ENCODE data around the gene ATP6V1B1.

Gene ATP6V1B1

DNA sequence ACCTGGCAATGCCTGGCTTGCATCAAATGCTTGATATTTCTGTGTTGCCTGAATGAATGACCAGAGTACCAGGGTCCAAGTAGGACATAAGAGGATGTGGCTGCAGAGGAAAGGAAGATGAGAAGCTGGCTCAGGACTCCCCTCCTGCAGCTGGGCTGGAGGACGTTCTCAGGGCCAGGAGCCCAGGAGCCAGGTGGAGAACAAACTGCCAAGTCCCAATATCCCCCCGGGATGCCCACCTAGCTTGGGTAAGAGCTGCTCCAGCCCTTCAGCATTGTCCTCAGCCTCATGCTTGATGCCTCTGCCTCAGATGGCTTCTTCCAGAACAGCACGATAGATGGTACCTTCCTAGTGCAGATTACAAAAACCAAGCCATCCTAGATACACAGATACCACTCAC lies 8.6 kb upstream of the ATP6V1B1 start:
- Histone ChIP-seq H3K9me3 (ENCODE audit: control insufficient read depth, insufficient read depth, low read length) (no peaks in the 10 kb centered on the region), H3K9ac (ENCODE audit: low read depth, low read length) (no peak overlapping the region), H3K4me1 (ENCODE audit: insufficient read depth, low read length) (peaks cover 8% of the 10 kb centered on the region; the same call in 1 of the 2 replicates), H3K36me3 (ENCODE audit: insufficient read depth, low read length) (no peaks in the 10 kb centered on the region)

DNA sequence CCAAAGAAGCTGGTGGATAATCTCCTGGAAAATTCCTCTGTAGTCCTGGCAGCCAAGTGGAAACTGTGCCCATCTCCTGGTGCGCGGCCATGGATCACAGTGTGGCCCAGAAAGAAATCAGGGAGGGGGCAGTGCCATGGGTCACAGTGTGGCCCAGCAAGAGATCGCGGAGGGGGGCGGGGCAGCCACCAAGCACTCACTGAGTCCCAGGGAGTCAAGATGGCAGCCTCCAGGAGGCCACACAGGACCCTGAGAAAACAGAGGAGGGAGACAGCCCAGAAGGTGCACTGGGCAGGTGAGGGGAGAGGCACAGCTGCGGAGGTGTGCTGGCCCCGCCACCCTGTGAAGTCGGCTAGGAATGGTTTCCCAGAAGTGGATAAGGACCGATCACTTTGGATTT lies 8.1 kb upstream of the ATP6V1B1 start:
- Histone ChIP-seq H3K4me1 (ENCODE audit: insufficient read depth, low read length) (peaks cover 6% of the 10 kb centered on the region; the same call in 1 of the 2 replicates), H3K9ac (ENCODE audit: low read depth, low read length) (no peak overlapping the region), H3K9me3 (ENCODE audit: control insufficient read depth, insufficient read depth, low read length) (no peaks in the 10 kb centered on the region), H3K36me3 (ENCODE audit: insufficient read depth, low read length) (no peaks in the 10 kb centered on the region)

DNA sequence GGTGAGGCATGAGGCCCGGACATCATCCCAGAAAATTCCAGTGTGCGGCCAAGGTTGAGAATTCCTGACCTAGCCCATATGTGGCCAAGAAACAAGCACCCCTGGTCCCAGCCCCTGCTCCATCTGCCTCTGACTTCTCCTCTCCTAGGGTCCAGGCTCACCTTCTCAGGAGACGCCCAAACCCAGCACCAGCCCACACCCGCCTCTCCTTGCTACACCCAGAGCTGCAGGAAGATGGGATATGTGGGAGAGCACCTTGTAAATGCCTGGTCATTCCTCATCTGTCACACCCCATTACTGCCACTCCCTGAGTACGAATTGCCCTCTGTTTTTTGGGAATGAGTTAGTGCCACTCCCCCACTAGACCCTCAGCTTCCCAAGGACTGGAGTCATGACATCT lies 7.3 kb upstream of the ATP6V1B1 start:
- Histone ChIP-seq H3K9me3 (ENCODE audit: control insufficient read depth, insufficient read depth, low read length) (no peaks in the 10 kb centered on the region), H3K4me1 (ENCODE audit: insufficient read depth, low read length) (no peaks in the 10 kb centered on the region), H3K9ac (ENCODE audit: low read depth, low read length) (no peak overlapping the region), H3K36me3 (ENCODE audit: insufficient read depth, low read length) (no peaks in the 10 kb centered on the region)

DNA sequence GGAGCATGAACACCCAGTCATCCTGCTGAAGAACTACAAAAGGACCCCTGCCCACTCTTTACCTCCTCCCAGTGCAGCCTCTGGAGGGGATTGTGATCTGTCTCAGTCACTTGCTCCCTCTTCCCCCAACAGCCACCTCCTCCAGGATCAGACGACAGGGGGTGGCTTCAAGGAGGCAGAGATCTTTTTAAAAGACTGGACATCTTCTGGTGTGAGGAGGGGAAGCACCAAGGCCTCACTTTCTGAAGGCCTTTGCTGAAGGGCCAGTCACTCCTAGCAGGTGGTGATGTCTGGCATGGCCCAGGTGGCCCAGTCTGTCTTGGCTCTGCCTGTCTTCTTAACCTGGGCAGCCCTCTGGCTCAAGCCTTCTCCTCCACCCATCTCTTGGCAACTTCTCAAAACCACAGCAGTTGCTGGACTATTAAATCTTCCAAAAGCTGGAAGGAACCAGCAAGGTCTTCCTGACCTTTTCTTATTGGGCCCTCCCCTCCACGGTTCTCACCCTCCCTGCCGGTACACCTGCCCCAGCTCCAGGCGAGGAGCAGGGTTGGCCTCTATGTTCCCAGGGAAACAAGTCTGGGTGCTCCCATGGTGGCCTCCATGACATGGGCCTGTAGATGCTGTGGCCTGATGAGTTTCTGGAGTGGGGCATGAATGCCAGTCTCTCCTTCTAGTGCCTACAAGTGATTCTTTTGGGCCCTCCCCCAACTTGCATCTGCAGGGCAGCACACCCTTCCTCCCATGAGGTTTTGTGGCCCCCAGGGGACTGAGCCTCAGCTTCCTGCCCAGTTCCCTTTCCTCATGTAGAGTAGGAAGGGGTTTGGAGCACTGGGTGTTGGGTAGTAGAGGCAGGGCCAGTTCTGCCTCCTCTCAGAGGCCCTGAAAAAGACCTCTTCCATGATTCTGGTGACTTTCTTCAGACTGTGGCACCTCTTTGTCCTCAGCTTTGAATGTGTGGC lies 5.0 kb upstream of the ATP6V1B1 start:
- Histone ChIP-seq H3K4me1 (ENCODE audit: insufficient read depth, low read length) (peaks cover 5% of the 10 kb centered on the region; the same call in 1 of the 2 replicates), H3K36me3 (ENCODE audit: insufficient read depth, low read length) (no peaks in the 10 kb centered on the region), H3K9me3 (ENCODE audit: control insufficient read depth, insufficient read depth, low read length) (no peaks in the 10 kb centered on the region), H3K9ac (ENCODE audit: low read depth, low read length) (no peak overlapping the region)

DNA sequence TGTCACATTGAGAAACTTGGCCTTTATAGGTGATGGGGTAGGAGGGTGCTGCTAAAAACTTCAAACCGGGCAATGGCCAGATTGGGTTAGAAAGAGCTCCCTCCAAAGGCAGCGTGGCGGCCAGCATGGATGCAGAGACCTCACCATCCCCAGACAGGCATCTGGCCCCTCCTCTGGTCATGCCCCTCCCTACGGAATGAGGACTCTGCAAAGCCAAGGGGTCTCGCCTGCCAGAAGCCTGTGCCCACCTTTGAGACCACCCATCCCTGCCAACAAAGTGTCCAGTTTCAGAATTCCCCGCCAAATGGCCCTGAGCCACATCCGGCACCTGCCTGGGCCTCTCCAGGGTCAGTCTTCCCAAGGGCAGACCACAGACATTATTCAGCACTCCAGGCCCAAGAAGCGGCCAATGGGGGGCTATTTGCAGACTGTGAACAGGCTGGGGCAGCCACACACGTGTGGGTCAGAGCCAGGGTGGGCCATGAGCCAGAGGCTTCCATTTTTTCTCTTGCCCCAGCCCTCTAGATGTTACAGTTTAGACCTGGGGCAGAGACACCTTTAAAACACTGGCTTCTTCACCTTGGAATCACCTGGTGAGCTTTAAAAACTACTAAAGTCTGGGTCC lies 4.2 kb upstream of the ATP6V1B1 start:
- H3K9me3 ChIP-seq (ENCODE audit: control insufficient read depth, insufficient read depth, low read length) = no peaks in the 10 kb centered on the region
- no peak overlapping the region for H3K9ac ChIP-seq (ENCODE audit: low read depth, low read length)
- peaks cover 8% of the 10 kb centered on the region for H3K4me1 ChIP-seq (ENCODE audit: insufficient read depth, low read length)
- H3K36me3 ChIP-seq (ENCODE audit: insufficient read depth, low read length) = no peaks in the 10 kb centered on the region

DNA sequence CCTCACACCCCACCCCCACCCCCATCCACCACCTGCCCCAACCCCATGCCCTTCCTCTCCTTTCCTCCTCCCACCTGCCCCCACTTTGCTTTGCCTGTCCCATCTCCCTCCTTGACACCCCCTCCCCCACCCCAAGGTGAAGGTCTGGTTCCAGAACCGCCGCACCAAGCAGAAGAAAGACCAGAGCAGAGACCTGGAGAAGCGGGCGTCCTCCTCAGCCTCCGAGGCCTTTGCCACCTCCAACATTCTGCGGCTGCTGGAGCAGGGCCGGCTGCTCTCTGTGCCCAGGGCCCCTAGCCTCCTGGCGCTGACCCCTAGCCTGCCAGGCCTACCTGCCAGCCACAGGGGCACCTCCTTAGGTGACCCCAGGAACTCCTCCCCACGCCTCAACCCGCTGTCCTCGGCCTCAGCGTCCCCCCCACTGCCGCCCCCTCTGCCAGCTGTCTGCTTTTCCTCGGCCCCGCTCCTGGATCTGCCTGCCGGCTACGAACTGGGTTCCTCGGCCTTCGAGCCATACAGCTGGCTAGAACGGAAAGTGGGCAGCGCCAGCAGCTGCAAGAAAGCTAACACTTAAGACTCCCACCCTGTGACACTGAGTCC lies 3.0 kb upstream of the ATP6V1B1 start:
- Histone ChIP-seq H3K36me3 (ENCODE audit: insufficient read depth, low read length) (no peaks in the 10 kb centered on the region), H3K9ac (ENCODE audit: low read depth, low read length) (no peak overlapping the region), H3K9me3 (ENCODE audit: control insufficient read depth, insufficient read depth, low read length) (no peaks in the 10 kb centered on the region), H3K4me1 (ENCODE audit: insufficient read depth, low read length) (peaks cover 16% of the 10 kb centered on the region)

DNA sequence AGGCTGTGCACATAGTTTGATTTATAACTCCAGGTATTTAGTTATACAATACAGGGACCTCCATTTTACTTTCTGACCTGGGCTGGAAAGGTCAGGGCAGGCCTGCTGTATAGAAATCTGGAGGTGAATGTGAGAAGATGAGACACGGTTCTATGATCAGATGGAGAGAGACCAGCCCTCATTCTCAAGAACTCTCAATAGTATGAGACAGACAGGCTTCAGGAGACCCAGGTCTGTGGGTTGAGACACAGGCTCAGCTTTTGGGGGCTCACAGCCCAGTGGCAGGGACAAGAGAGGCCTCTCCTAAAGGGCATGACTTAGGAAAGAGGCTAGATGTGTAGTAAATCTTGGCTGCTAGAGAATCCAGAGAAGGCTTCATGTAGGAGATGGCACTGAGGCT lies 719 bp upstream of the ATP6V1B1 start:
- H3K36me3 ChIP-seq (ENCODE audit: insufficient read depth, low read length) = no peaks in the 10 kb centered on the region
- H3K4me1 ChIP-seq (ENCODE audit: insufficient read depth, low read length) = peaks cover 27% of the 10 kb centered on the region
- H3K9me3 ChIP-seq (ENCODE audit: control insufficient read depth, insufficient read depth, low read length) = no peaks in the 10 kb centered on the region
- H3K9ac ChIP-seq (ENCODE audit: low read depth, low read length) = no peak overlapping the region

DNA sequence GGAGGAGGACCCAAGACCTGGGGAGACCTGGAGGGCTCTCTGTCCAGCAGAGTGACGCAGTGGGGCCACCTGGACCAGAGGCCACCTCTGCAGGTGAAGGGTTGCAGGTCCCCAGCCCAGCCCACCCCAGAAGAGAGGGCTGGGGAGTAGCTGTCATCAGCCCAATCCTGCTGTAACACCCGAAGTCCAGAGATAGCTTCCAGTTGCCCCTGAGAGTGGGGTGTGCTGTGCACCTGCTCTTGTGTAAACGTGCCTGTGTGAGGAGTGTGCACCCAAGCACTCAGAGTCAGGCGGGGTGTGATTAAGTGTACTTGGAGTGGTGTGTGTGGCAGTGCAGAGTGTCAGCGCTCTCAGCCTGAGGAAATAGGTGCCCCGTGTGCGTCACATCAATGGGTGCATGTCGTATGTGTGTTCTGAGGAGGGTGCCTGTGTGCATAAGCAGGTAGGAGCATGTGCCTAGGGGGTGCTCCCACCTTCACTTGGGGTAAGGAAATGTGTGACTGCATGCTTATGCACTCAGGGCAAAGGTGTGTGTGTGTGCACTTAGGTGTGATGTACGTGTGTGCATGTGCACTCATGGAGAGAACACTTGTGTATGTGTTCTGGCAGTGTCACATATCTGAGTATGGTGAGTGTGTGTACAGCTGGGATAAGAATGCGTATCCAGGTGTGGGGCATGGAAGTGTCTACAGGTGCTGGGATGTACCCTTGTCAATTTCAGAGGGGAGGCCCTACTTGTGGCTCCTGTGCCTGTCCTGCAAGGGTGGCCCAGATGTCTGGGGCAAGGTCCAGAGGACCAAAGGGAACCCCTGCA lies 672 bp downstream of the ATP6V1B1 start:
- Histone ChIP-seq H3K36me3 (ENCODE audit: insufficient read depth, low read length) (no peaks in the 10 kb centered on the region), H3K4me1 (ENCODE audit: insufficient read depth, low read length) (peaks cover 27% of the 10 kb centered on the region), H3K9ac (ENCODE audit: low read depth, low read length) (no peak overlapping the region), H3K9me3 (ENCODE audit: control insufficient read depth, insufficient read depth, low read length) (no peaks in the 10 kb centered on the region)

DNA sequence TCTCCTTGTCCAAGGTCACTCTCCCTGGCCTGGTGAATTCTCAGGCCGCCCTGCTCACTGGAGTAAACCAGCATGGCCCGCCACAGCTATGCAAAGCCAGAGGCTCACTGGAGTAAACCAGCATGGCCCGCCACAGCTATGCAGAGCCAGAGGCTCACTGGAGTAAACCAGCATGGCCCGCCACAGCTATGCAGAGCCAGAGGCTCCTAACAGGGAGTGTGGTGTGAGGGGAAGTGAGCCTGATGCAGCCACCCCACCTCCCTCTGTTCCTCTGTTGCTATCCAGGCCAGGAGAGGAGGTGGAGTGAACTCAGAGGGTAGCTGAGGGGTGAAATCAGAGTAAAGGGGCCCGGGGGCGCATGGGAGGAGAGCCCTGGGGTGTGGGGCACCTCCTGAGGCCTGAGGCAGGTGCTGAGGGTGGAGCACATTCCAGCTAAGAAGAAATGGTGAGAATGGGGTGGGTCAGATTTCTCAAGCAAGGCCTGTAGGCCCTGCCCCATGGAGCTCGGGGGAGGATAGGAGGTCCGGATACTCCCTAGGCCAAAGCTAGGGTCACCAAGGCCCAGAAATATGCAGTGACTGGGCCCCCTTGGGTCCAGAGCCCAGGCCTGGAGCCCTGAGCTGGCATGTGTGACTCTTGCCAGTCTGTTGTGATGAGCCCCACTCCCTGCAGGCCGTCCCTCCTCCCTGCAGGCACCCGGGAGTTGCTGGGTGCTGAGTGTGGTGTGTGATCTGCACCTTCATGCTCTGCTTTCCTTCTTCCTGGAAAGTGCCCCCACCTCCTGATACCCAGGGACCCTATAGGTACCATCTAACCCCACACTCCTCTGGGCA lies 1.5 kb downstream of the ATP6V1B1 start:
- Histone ChIP-seq H3K9ac (ENCODE audit: low read depth, low read length) (no peak overlapping the region), H3K4me1 (ENCODE audit: insufficient read depth, low read length) (peaks cover 28% of the 10 kb centered on the region), H3K9me3 (ENCODE audit: control insufficient read depth, insufficient read depth, low read length) (no peaks in the 10 kb centered on the region), H3K36me3 (ENCODE audit: insufficient read depth, low read length) (0 out of 2 replicates have a peak, but pooled peaks cover under 1% of the 10 kb centered on the region)

DNA sequence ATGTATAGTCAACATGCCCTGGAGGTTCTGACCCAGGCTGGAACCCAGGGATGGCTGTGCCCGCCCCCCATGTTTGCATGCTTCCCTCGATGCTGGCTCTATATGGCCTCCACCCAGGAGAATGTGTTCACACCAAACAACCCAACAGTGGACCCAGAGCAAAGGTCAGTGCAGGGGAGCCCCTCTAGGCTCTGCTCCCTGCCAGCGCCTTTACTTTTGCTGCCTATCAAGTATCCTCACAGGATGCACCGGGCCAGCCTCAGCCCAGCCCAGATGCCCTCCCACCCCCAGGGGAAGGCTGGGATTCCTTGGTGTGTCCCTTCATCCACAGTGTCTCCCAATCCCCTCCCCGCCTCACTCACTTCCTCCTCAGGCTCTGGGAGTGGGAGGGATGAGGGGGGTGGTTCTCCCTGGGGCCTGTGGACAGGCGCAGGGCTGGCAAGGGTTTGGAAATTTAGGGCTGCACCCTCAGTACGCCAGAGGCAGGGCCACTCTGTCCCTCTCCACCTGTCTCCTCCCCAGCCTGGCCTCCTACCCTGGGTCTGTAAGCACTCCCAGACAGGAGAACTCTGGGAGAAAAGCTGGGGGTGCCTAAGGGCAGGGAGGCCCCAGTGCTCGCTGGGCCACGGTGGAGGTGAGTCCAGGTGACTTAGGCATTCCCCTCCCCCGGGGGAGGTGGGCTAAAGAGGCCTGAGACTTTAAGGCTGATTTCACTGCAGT lies 2.3 kb downstream of the ATP6V1B1 start:
- H3K36me3 ChIP-seq (ENCODE audit: insufficient read depth, low read length) = 0 out of 2 replicates have a peak, but pooled peaks cover 3% of the 10 kb centered on the region
- peaks cover 35% of the 10 kb centered on the region for H3K4me1 ChIP-seq (ENCODE audit: insufficient read depth, low read length)
- H3K9me3 ChIP-seq (ENCODE audit: control insufficient read depth, insufficient read depth, low read length) = no peaks in the 10 kb centered on the region
- H3K9ac ChIP-seq (ENCODE audit: low read depth, low read length) = no peak overlapping the region

DNA sequence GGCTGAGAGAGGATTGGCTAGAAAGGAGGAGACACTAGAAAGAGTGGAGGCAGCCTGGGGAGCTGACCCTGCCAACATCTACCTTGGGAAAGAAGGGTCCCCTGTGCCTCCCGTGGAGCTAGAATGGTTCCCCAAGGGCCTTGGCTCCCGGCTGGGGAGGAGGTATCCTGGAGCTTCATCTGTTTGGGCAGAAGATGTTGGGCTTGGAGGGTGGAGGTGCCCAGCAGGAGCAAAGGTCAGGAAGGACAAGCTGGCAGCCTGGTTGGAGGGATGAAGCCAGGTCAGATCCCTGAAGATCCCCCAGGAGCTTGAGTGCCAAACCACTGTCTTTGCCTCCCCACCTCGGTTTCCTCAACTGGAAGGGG lies 2.9 kb downstream of the ATP6V1B1 start:
- Histone ChIP-seq H3K36me3 (ENCODE audit: insufficient read depth, low read length) (0 out of 2 replicates have a peak, but pooled peaks cover 3% of the 10 kb centered on the region), H3K9me3 (ENCODE audit: control insufficient read depth, insufficient read depth, low read length) (no peaks in the 10 kb centered on the region), H3K9ac (ENCODE audit: low read depth, low read length) (peak overlapping the region; percentile 5; the same call in 1 of the 2 replicates), H3K4me1 (ENCODE audit: insufficient read depth, low read length) (peaks cover 36% of the 10 kb centered on the region)

DNA sequence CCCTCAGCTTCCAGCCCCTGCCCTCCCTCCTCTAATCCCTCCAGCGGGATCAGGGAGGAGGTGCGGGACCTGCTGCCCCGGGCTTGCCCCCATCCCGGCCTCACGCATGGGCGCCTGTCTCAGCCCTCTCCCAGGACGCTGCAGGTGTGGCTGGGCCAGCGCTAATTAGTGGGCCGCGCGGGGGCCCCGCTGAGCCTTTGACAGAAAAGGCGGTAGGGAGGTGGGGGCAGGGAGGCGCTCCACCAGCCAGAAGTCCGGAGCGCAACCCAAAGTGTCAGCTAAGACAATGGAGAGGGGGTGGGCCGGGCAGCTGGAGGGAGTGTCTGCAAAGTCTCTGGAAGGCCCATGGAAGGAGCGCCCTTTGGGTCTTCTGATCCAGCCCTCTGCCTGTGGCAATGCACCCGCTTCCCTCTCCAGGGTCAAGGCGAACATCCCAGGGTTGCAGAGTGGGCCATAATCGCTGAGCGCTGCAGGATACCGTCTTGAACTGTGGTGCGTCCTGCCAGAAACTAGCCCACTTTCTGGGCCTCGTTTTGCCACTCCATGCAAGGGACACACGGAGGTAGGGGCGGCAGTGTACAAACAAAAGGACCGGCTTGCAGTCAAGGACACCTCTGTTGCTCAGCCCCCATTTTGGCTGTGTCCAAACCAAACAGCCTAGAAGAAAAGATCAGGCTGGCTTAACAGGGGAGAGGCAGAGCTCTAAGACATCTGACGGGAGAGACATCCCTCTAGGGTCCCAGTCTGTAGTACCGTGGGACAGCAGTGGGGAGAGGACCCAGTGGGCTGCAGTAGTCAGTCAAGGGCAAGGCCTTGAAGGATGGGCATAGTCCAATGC lies 3.5 kb downstream of the ATP6V1B1 start:
- Histone ChIP-seq H3K36me3 (ENCODE audit: insufficient read depth, low read length) (0 out of 2 replicates have a peak, but pooled peaks cover 3% of the 10 kb centered on the region), H3K9ac (ENCODE audit: low read depth, low read length) (peak overlapping the region; percentile 5; the same call in 1 of the 2 replicates), H3K9me3 (ENCODE audit: control insufficient read depth, insufficient read depth, low read length) (no peaks in the 10 kb centered on the region), H3K4me1 (ENCODE audit: insufficient read depth, low read length) (peaks cover 36% of the 10 kb centered on the region)

Data from ES-I3 (cell line).